Thoracic aorta (tissue), 2 donors: ENCODE results near the gene ELAVL2. TPM values are rescaled to one million over a fixed set of nuclear protein-coding genes. Genes with fewer than 3 reads are reported as not detected.
"Not testable (repeated sequence)": the region's sequence is repeated elsewhere in the genome, so short reads cannot be mapped to it uniquely, and the experiment has no call there.

Experiments used
- ATAC-seq: fragments of 150-250 bp; one replicate; pipeline ENCODE4 v1.8.0; 2017; ENCODE audit warnings: low read depth; ENCODE audit not compliant: insufficient number of reproducible peaks, low FRiP score
- DNase-seq: peaks from one replicate; pipeline ENCODE4 v3.0.0-alpha.2; 2020; ENCODE audit warnings: low spot score
- H3K27ac ChIP-seq, 2 donors: fragments of 200-600 bp; sonication (generic); 1 replicate in 1 of 2; 2 replicates in 1 of 2; pipeline ENCODE4 v1.5.1; 2016; ENCODE audit warnings: mild to moderate bottlenecking in 2 of 2, moderate library complexity in 2 of 2
- H3K27me3 ChIP-seq: fragments of 200-600 bp; sonication (generic); replicated peaks from 2 replicates; pipeline ENCODE4 v1.6.0; 2016; ENCODE audit warnings: mild to moderate bottlenecking; ENCODE audit not compliant: insufficient read depth
- H3K36me3 ChIP-seq: fragments of 200-600 bp; sonication (generic); one replicate; pipeline ENCODE4 v1.5.1; 2016
- H3K4me1 ChIP-seq, 2 donors: fragments of 200-600 bp; sonication (generic); 1 replicate in 1 of 2; 2 replicates in 1 of 2; pipeline versions ENCODE4 v1.5.1 to v1.6.0; 2016; ENCODE audit warnings: low read depth in 2 of 2, mild to moderate bottlenecking in 1 of 2; ENCODE audit not compliant: control insufficient read depth in 1 of 2
- H3K4me3 ChIP-seq: fragments of 200-600 bp; sonication (generic); 2 replicates; pipeline ENCODE4 v1.5.1; 2016; ENCODE audit warnings: mild to moderate bottlenecking
- H3K9me3 ChIP-seq: fragments of 200-600 bp; sonication (generic); 2 replicates; pipeline ENCODE4 v1.5.1; 2016
- total RNA-seq, 2 donors: library from RNA; depleted of rRNA; stranded (reverse); fragments of >200 nt; gene quantifications; one replicate each; pipeline versions ENCODE4 v1.1.0 to v1.2.3, GENCODE V29; 2016
- TF ChIP-seq, protein P1 (sequence below): fragments of 200-600 bp; sonication (generic); IDR thresholded peaks from one replicate; pipeline ENCODE4 v1.5.1; 2019; ENCODE audit warnings: antibody characterized with exemption

The ELAVL2 gene
- total RNA-seq, 2 donors from 2014 or later: not detected

DNA sequence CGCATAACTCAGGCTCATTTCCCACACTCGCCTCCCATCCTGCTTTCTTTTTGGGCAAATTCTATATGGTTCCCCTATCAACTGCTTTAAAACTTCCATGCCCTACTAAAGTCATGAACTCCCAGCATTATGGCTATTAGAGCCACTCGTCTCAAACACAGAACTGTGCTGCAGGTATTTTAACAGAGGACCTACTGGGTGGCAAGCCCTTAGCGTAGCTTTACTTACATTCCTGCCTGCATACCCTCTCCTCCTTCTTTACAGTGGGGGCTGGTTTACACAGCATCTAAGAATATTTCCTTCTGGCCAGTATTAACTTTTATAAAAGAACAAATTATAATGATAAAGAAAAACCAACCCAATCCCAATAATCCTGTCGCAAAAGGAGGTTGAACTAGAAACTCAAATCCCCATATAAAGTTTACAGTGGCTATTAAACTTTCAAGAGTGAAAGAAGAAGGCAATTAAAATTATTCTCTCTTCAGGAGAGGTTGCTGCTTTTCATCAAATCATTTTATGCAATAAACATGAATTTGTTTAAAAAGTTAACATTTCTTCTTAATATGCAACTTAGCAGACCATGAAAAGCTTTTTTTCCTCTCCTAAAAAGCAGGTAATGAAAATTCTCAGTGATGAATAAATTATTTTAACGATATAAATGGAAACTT, 100.6 kb downstream of the ELAVL2 start:
- TF ChIP-seq, protein P1, sequence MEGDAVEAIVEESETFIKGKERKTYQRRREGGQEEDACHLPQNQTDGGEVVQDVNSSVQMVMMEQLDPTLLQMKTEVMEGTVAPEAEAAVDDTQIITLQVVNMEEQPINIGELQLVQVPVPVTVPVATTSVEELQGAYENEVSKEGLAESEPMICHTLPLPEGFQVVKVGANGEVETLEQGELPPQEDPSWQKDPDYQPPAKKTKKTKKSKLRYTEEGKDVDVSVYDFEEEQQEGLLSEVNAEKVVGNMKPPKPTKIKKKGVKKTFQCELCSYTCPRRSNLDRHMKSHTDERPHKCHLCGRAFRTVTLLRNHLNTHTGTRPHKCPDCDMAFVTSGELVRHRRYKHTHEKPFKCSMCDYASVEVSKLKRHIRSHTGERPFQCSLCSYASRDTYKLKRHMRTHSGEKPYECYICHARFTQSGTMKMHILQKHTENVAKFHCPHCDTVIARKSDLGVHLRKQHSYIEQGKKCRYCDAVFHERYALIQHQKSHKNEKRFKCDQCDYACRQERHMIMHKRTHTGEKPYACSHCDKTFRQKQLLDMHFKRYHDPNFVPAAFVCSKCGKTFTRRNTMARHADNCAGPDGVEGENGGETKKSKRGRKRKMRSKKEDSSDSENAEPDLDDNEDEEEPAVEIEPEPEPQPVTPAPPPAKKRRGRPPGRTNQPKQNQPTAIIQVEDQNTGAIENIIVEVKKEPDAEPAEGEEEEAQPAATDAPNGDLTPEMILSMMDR: no peak
- Histone ChIP-seq H3K4me3 (no peak overlapping the region), H3K4me1 (no peaks in the 10 kb centered on the region), H3K27ac (no peak overlapping the region), H3K9me3 (no peaks in the 10 kb centered on the region), H3K27me3 (no peaks in the 10 kb centered on the region), H3K36me3 (no peaks in the 10 kb centered on the region)
- DNase-seq: no peak
- ATAC-seq: no peak

DNA sequence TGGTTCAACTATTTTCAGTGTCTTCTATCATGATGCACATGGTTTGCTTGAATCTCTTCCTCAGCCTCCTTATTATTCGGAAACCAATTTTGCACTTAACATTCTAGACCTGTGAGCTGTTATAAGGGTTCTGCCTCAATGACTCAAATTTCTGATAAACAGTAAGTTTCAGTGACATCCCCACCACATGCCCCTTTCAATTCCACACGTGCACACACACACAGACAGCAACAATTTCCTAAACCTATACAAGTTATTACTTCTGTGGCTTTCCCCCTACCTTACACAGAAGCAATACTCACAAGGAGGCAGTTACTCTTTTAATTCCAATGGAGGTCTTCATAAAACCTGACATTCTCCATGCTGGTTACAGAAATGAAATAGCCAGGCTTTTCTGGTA, 102.4 kb downstream of the ELAVL2 start:
- no peak for ATAC-seq
- Histone ChIP-seq H3K9me3 (no peaks in the 10 kb centered on the region), H3K27me3 (no peaks in the 10 kb centered on the region), H3K4me3 (no peak overlapping the region), H3K27ac (no peak overlapping the region), H3K36me3 (no peaks in the 10 kb centered on the region), H3K4me1 (no peaks in the 10 kb centered on the region)
- TF ChIP-seq, protein P1: no peak
- no peak for DNase-seq

DNA sequence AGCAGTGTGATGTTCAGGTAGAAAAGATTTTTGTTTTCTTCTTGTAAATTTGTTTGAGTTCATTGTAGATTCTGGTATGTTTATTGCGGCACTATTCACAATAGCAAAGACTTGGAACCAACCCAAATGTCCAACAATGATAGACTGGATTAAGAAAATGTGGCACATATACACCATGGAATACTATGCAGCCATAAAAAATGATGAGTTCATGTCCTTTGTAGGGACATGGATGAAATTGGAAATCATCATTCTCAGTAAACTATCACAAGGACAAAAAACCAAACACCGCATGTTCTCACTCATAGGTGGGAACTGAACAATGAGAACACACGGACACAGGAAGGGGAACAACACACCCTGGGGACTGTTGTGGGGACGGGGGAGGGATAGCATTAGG, 103.0 kb downstream of the ELAVL2 start:
- DNase-seq, H3K9me3 ChIP-seq, H3K36me3 ChIP-seq, H3K27me3 ChIP-seq, H3K4me1 ChIP-seq, H3K27ac ChIP-seq, H3K4me3 ChIP-seq, ATAC-seq: not testable (repeated sequence)

DNA sequence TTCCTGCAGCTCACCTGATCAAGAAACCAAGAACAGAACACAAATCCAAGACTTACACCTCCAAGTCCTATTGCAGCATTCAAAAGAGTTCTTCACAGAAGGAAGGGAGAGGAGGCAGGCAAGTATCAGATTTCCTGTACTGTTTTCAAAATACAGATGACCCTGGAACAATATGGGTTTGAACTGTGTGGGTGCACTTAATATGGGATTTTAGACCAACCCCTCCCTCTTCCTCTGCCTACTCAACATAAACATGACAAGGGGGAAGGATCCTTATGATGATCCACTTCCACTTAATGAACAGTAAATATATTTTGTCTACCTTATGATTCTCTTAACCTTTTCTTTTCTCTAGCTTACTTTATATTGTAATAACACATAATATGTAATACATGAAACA, 104.6 kb downstream of the ELAVL2 start:
- TF ChIP-seq, protein P1: no peak
- no peak for ATAC-seq
- H3K4me3 ChIP-seq: no peak overlapping the region
- H3K27me3 ChIP-seq: no peaks in the 10 kb centered on the region
- no peak overlapping the region for H3K27ac ChIP-seq
- H3K36me3 ChIP-seq: no peaks in the 10 kb centered on the region
- no peaks in the 10 kb centered on the region for H3K4me1 ChIP-seq
- no peak for DNase-seq
- no peaks in the 10 kb centered on the region for H3K9me3 ChIP-seq

- Histone ChIP-seq H3K9me3 (no peaks in the 10 kb centered on the region), H3K4me3 (no peak overlapping the region), H3K36me3 (no peaks in the 10 kb centered on the region), H3K27ac (no peak overlapping the region), H3K4me1 (no peaks in the 10 kb centered on the region), H3K27me3 (no peaks in the 10 kb centered on the region)
- ATAC-seq (no peak), DNase-seq (no peak)
- TF ChIP-seq, protein P1: no peak
These were observed 108.5 kb downstream of the ELAVL2 start for GRCh38 chr9:23717505-23717904.

- Histone ChIP-seq H3K27me3 (no peaks in the 10 kb centered on the region), H3K27ac (no peak overlapping the region), H3K36me3 (no peaks in the 10 kb centered on the region), H3K4me1 (no peaks in the 10 kb centered on the region), H3K9me3 (no peaks in the 10 kb centered on the region), H3K4me3 (no peak overlapping the region)
- DNase-seq: no peak
- no peak for ATAC-seq
- TF ChIP-seq, protein P1: no peak
These were observed 118.8 kb downstream of the ELAVL2 start for GRCh38 chr9:23707249-23707648.
